Stimulated activated naive CD8-positive, alpha-beta T cell treated with anti-CD3 and anti-CD28 coated beads, Interleukin-15, Interleukin-2, amounts not matched to agents 100 U/mL and 50 U/mL, for 24 hours (primary cell): Measurements from ENCODE around the gene CYTH1.
A peak's percentile ranks its signal among the peaks of the same experiment; 100 is the strongest.

Experiments
- ATAC-seq: fragments of 150-1000 bp; cut with Tn5 transposase; one replicate; pipeline ENCODE4 v1.10.0; 2021
- DNase-seq: peaks from one replicate; pipeline ENCODE4 v3.0.0; 2021

CYTH1 gene

GRCh38 chr17:78645421-78646295 is 136.4 kb downstream of the CYTH1 start:
- DNase-seq (peak; percentile 66), ATAC-seq (peak; percentile 71)

- ATAC-seq, result no peak
- DNase-seq, result no peak
Measured at GRCh38 chr17:78644931-78645351, 137.1 kb downstream of the CYTH1 start.

GRCh38 chr17:78644224-78644623 is 137.8 kb downstream of the CYTH1 start:
- ATAC-seq, result no peak
- DNase-seq, result no peak

GRCh38 chr17:78643326-78643725 is 138.7 kb downstream of the CYTH1 start:
- DNase-seq, result no peak
- no peak for ATAC-seq

GRCh38 chr17:78642707-78643106 is 139.4 kb downstream of the CYTH1 start:
- DNase-seq, result no peak
- ATAC-seq, result no peak

GRCh38 chr17:78641666-78642065 is 140.4 kb downstream of the CYTH1 start:
- ATAC-seq (no peak), DNase-seq (no peak)

- ATAC-seq (no peak), DNase-seq (no peak)
Measured at GRCh38 chr17:78641243-78641642, 140.8 kb downstream of the CYTH1 start.

GRCh38 chr17:78640700-78641099 is 141.4 kb downstream of the CYTH1 start:
- DNase-seq (no peak), ATAC-seq (no peak)

GRCh38 chr17:78637643-78638420 is 144.2 kb downstream of the CYTH1 start:
- no peak for DNase-seq
- ATAC-seq, result no peak

GRCh38 chr17:78637146-78637545 is 144.9 kb downstream of the CYTH1 start:
- ATAC-seq (no peak), DNase-seq (no peak)

- DNase-seq (no peak), ATAC-seq (no peak)
Measured at GRCh38 chr17:78634154-78634553, 147.9 kb downstream of the CYTH1 start.

- DNase-seq, result no peak
- ATAC-seq, result no peak
Measured at GRCh38 chr17:78629436-78629995, 152.6 kb downstream of the CYTH1 start.

GRCh38 chr17:78628547-78629435 is 153.3 kb downstream of the CYTH1 start:
- no peak for DNase-seq
- ATAC-seq, result no peak

- ATAC-seq, result no peak
- no peak for DNase-seq
Measured at GRCh38 chr17:78624324-78625151, 157.5 kb downstream of the CYTH1 start.
